HG03045 (cell line): ENCODE data around the gene VAX1.
"Not testable (repeated sequence)": the region's sequence is repeated elsewhere in the genome, so short reads cannot be mapped to it uniquely, and the experiment has no call there.

Source experiments
- ATAC-seq: cut with Tn5 transposase; IDR thresholded peaks from one replicate; pipeline ENCODE4 v1.9.1; 2021; ENCODE audit warnings: mild to moderate bottlenecking, moderate library complexity; ENCODE audit not compliant: unreplicated experiment

The VAX1 gene

GRCh38 chr10:117084421-117085246 is 53.4 kb downstream of the VAX1 start:
- ATAC-seq, result not testable (repeated sequence)
